C4-2B (cell line): Measurements from ENCODE around the gene VSTM2A.

Experiments used
- ZFX ChIP-seq: fragments of 450-650 bp; IDR thresholded peaks from 2 replicates; pipeline ENCODE4 v1.6.1; 2017
- TF ChIP-seq, protein P1 (sequence below): fragments of 450-650 bp; conservative IDR thresholded peaks from 2 replicates; pipeline ENCODE4 v1.5.1; 2017; ENCODE audit warnings: mild to moderate bottlenecking

DNA sequence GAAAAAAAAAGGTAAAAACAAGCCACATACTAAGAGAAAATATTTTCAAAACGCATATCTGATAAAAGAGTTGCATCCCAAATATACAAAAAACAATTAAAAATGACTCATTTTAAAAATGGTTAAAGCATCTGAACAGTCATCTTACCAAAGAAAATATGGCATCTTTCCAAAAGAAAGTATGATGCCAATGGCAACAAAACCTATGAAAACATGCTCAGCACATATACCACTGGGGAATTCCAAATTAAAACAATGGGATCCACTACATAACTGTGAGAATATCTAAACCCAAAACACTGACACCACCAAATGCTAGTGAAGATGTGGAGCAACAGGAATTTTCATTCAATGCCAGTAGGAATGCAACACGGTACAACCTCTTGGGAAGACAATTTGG, 39.3 kb downstream of the VSTM2A start:
- TF ChIP-seq, protein P1, sequence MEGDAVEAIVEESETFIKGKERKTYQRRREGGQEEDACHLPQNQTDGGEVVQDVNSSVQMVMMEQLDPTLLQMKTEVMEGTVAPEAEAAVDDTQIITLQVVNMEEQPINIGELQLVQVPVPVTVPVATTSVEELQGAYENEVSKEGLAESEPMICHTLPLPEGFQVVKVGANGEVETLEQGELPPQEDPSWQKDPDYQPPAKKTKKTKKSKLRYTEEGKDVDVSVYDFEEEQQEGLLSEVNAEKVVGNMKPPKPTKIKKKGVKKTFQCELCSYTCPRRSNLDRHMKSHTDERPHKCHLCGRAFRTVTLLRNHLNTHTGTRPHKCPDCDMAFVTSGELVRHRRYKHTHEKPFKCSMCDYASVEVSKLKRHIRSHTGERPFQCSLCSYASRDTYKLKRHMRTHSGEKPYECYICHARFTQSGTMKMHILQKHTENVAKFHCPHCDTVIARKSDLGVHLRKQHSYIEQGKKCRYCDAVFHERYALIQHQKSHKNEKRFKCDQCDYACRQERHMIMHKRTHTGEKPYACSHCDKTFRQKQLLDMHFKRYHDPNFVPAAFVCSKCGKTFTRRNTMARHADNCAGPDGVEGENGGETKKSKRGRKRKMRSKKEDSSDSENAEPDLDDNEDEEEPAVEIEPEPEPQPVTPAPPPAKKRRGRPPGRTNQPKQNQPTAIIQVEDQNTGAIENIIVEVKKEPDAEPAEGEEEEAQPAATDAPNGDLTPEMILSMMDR, result no peak
- no peak for TF ChIP-seq ZFX
